HG02642 (cell line): ENCODE data around the gene ARAP1.

ENCODE experiments used
- ATAC-seq: cut with Tn5 transposase; IDR thresholded peaks from one replicate; pipeline ENCODE4 v1.9.1; 2021; ENCODE audit warnings: mild to moderate bottlenecking; ENCODE audit not compliant: unreplicated experiment, poor library complexity

ARAP1 gene

DNA sequence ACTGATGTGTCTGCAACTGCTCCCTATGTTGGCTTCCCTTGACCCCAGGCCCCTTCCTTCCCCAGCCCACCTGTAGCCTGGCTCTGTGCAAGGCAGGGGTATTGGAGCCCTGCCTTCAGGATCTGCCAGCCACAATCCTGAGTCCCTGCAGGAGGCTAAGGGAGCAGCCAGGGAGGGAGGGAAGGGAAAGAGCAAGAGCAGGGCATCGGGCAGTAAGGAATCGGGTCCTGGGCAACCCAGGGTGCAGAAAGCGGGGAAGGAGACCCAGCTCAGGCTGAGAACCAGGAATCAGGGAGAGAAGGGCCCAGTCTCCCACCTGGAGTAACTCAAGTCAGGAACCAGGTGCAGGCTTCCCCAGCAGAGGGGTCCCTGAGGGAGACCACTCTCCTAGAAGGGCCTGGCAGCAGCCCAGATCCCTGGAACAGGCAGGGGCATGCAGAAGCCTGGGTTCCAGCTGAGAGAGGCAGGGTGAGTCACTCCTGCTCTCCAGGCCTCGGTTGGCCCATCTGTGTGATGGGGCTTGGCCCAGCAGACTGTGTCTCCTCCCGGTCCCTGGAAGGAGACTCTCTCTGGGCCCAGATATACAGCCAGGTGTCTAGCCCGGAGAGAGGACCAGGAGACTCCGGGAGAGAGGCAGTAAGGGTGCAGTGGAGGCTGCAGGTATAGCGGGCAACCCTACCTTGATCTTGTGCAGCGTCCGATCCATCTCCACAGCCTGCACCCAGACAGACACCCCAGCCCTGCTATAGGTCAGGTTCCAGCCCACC lies 28.3 kb upstream of the ARAP1 start:
- no peak for ATAC-seq

DNA sequence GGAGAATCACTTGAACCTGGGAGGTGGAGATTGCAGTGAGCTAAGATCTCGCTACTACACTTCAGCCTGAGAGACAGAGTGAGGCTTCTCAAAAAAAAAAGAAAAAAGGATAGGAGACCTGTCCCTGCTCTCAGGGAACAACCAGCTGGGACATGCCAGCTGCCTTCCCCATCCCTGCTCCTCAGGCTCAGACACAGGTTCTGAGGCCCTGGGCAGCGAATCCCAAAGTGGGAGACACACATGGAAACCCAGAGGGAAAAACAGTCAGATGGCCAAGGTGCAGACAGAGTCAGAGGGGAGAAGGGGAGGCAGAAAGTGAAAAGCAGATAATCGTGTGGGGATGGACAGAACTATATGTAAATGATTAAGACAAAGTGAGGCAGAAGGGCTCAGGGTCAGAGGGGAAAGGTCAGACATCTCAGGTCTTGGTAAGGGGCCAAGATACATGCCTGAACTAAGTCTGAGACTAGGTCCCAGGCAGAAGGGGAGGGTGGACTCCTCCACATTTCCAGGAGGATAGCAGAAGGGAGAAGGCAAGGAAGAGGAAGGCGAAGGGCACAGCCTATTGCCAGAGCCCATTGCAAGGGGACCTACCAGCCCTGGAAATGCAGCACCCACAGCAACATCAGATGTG lies 27.4 kb upstream of the ARAP1 start:
- ATAC-seq: no peak

- no peak for ATAC-seq
Observed at GRCh38 chr11:72778535-72779494, 26.6 kb upstream of the ARAP1 start.

DNA sequence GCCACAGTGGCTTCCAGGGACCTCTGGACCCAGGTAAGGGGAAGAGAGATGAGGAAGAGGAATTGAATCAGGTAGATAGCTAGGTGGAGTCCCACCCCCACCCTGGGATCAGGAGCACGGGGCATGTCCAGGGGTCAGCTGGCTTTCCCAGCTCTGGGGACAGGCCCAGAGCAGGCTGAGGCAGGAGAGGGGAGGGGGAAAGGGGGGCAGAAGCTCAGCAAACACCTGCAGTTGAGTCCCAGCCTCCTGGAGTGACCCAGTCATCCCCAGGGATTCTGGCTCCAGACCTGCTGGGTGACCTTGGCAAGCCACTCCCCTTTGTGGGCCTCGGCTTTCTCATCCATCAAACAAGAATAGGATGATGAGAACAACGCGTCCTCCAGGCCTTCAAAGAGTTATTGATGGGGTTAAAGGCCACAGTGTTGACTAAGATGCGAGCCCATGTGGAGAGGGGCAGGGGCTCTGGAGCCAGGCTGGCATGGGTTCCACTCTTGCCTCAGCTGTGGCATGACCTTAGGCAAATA lies 25.6 kb upstream of the ARAP1 start:
- no peak for ATAC-seq

DNA sequence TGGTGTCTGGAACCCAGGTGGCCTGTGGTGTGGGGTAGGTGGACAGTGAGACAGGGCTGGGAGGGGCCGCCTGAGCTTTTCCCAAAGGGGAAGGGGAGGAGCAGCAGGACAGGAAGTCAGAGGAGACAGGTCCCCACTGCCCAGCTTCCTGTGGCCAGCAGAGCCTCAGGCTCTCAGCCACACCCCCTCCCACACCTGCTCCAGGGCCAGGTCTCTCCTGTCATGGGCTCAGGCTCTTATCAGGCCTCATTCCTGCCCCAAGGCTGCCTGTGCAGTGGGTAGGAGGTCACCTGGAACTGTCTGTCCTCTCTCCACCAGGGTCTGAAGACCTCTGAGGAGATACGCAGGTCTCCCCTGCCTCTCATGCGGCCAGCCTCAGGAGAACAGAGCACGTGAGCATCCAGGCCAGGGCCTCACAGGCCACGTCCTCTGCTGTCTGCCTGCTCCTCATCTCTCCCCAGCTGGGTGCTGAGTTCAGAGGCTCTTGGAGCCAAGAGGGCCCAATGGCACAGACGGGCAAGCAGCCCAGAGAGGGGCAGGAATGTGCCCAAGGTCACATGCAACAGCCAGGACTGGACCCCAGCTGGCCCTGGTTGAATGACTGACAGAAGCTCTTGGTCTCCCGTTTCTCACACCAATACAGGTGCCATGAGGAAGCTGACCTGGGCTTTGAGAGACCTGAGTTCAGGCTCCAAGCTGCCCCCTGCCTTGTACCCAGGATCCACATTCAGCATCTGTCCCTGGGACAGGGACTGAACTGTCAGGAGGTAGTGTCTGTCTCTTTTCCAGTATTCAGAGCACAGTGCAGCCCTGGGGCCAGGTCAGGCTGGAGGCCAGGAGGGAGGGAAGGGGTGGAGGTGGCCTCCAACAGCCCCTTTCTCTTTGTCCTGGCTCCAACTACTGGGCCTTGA lies 24.9 kb upstream of the ARAP1 start:
- no peak for ATAC-seq

GRCh38 chr11:72776117-72776843 lies 24.1 kb upstream of the ARAP1 start:
- no peak for ATAC-seq

GRCh38 chr11:72775288-72776110 lies 23.3 kb upstream of the ARAP1 start:
- ATAC-seq: no peak

DNA sequence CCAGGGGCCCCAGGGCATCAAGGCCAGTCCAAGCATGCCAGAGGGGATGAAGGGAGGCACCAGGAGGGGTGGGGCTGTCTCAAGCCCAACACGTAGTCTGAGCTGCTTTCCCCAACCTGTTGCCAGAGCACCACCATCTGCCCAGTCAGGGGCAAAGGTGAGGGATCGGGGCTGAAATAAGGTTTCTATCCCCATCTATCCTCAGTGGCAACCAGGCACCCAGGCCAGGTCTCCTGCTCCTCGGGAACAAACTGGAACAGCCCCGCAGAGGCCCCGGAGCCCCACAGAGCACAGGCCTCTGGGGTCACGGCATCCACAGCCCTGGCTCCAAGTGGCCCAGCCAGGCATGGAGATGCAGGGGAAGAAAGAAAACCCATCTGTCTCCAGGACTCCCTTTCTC lies 22.3 kb upstream of the ARAP1 start:
- no peak for ATAC-seq

DNA sequence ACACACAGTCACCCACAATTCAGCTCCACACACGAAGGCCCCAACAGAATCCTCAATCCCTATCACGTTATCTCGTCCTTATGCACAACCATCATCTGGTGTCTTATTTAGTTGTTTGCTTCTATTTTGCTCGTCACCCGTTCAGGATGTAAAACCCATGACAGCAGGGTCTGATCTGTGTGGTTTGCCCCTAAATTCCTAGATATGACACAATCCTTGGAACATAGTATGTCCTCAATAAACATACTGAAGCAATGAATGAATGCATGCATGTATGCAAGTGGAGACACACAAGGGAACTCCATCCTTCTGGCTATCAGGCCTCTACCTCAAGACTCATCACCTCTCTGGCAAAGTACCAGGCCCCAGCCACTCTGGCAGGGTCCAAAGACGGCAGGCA lies 21.5 kb upstream of the ARAP1 start:
- ATAC-seq: no peak

- no peak for ATAC-seq
Observed at GRCh38 chr11:72773291-72773690, 21.1 kb upstream of the ARAP1 start.

DNA sequence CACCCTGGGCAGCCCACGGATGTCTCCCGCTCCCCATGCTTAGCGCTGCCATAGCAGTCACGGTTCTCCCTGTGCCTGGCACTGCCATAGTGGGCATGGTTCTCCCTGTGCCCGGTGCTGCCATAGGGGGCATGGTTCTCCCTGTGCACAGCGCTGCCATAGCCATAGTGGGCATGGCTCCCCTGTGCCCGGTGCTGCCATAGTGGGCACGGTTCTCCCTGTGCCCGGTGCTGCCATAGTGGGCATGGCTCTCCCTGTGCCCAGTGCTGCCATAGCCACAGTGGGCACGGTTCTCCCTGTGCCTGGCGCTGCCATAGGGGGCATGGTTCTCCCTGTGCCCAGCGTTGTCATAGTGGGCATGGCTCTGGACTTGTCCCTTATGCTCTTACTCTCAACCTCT lies 19.9 kb upstream of the ARAP1 start:
- no peak for ATAC-seq

- no peak for ATAC-seq
Observed at GRCh38 chr11:72771507-72771906, 19.3 kb upstream of the ARAP1 start.

DNA sequence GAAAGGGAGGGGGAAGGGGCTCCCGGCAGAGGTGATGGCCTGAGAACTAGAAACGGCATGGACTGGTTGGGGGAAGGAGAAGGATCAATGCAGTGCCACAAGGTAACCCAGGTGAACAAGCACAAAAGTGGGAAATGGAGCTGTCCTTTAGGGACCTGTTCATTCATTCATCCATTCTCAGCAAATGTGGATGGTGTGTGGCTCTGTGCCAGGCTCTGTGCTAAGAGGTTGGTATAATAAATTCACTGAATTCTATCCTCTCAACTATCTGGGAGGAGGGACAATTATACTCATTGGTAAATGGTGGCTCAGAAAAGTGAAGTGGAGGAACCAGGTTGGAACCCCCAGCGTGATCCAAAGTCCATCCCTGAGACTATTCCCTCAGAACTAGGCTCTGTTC lies 18.6 kb upstream of the ARAP1 start:
- no peak for ATAC-seq

DNA sequence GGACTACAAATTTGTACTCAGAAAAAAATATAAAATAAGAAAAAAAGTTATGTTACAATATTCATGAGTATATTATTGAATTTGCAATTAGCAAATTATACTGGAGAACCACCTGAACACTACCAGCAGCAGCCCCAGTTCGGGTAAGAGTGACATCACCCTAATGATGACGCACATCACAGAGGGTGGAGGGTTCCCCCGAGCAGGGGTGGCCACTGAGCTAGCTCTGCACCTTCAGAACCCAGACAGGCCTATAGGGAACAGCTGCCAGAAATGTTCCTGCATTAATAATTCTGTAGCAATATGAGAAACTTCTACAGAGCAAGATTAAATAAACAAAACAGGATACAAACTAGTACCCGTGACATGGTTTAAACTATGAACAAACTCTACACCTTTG lies 17.5 kb upstream of the ARAP1 start:
- no peak for ATAC-seq

DNA sequence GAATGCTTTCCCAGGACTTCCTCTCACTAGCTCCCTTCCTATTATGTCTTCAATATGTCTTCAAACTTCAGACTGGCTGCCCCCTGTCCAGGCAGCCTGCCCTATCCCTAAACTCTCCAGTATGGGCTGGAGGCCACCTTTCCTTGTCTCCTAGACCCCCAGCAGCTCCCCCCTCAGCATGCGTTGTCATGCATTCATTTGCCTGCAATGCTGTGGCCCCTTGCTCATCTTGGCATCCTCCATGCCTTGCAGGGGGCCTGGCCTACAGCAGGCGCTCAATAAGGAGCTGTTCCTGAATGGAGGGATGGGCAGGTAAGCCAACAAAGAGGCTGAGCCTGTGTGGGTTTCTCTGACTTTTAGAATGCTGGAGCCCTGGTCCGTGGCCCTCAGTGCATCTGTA lies 16.4 kb upstream of the ARAP1 start:
- no peak for ATAC-seq

DNA sequence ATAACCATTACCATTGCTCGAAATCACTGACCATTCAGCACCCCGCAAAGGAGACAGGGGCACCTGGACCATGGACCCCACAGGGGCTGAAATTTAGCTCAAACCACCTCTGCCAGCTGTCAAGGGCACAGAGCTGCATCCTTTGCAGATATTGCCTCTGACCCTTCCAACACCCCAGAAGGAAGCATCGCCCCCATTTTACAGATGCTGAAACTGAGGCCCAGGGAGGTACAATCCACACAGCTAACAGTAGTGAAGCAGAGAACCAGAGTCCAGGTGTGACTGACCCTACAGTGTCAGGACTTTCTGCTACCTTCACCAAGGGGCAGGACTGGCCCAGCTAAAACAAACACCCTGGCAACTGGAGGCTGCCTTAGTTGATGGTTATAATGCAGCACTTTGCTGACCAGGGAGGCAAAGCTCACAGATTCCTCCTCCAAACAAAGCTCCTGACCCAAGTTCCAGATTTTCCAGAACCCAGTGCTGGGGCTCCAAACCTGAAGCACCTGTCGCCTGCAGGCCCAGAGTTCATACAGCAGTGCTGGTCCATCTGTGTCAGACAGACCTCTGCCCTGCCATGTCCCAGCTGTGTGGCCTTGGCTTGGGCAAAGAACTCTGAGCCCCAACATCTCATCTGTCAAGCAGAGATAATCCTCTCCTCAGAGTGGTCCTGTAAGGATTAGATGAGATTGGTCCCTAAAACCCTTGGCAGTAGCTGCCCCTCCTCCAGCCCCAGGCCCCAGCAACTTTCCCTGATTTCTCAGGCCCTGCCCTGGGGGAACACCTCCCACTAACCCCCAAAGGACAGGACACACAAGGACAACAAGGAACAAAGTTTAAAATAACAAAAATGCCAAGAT lies 15.2 kb upstream of the ARAP1 start:
- no peak for ATAC-seq

DNA sequence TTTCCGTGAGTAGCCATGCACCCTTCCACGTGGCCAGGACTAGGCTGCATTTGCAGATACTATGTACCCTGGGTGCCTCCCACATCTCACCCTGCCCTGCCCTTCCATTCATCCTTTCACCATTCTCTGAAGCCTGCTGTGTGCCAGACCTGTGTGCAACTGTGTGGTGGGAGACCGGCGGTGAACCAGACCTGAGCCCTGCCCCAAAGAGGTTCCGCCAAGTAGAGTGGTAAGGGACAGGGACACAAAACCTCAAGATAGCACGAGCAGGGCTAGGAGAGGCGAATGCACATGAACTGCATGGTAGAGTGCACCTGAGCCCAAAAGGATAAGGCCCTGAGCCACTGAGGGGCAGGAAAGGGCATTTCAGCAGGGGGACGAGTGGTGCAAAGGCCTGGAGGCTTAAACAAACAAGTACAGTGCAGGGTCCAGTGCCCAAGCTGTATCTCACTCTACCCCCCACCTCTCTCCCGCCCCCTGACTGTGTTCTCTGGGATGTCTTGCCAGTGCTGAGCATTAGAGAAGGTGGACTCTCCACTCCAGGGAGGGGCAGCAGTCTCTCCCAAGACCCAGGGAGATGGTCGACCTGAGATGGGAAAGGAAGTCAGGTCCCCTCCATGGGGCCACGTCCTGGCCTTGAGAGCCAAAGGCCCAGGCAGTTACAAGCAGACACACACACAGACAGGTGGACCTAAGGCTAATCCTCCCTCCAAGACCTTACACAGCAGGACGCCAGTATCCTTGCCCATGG lies 14.1 kb upstream of the ARAP1 start:
- ATAC-seq: no peak
